HEK293 (cell line): ENCODE data around the gene KIF7.

Source experiments
- MZF1 ChIP-seq: fragments of 450-650 bp; formaldehyde crosslinking; IDR thresholded peaks from 2 replicates; pipeline ENCODE4 v1.5.1; 2017; ENCODE audit warnings: missing biosample characterization, missing genetic modification characterization, borderline replicate concordance
- REPIN1 ChIP-seq: fragments of 450-650 bp; formaldehyde crosslinking; IDR thresholded peaks from 2 replicates; pipeline ENCODE4 v1.5.1; 2017; ENCODE audit warnings: missing biosample characterization, missing genetic modification characterization, low read depth
- YY2 ChIP-seq: fragments of 450-650 bp; formaldehyde crosslinking; IDR thresholded peaks from 2 replicates; pipeline ENCODE4 v1.5.1; 2016; ENCODE audit warnings: missing biosample characterization, missing genetic modification characterization
- ZIC2 ChIP-seq: fragments of 450-650 bp; formaldehyde crosslinking; IDR thresholded peaks from 2 replicates; pipeline ENCODE4 v1.5.1; 2016; ENCODE audit warnings: missing biosample characterization, missing genetic modification characterization
- ZNF10 ChIP-seq: fragments of 450-650 bp; formaldehyde crosslinking; IDR thresholded peaks from 2 replicates; pipeline ENCODE4 v1.5.1; 2017; ENCODE audit warnings: missing biosample characterization, missing genetic modification characterization
- ZNF146 ChIP-seq: fragments of 450-650 bp; formaldehyde crosslinking; IDR thresholded peaks from 2 replicates; pipeline ENCODE4 v1.5.1; 2016; ENCODE audit warnings: missing biosample characterization, missing genetic modification characterization
- ZNF239 ChIP-seq: fragments of 450-650 bp; formaldehyde crosslinking; IDR thresholded peaks from 2 replicates; pipeline ENCODE4 v1.5.1; 2016; ENCODE audit warnings: missing biosample characterization, missing genetic modification characterization
- ZNF248 ChIP-seq: fragments of 450-650 bp; formaldehyde crosslinking; IDR thresholded peaks from 2 replicates; pipeline ENCODE4 v1.5.1; 2017; ENCODE audit warnings: missing biosample characterization, missing genetic modification characterization
- ZNF274 ChIP-seq, 2 experiments: fragments of 200-500 bp in 1 of 2; fragments of 450-650 bp in 1 of 2; sonication (Bioruptor generic) in 1 of 2; formaldehyde crosslinking in 1 of 2; IDR thresholded peaks; 2 replicates each; pipeline versions ENCODE4 v1.5.1 to v1.6.1; 2014 to 2016; ENCODE audit warnings: borderline replicate concordance in 1 of 2, inconsistent platforms in 1 of 2, low read length in 1 of 2, missing biosample characterization in 1 of 2, missing genetic modification characterization in 1 of 2
- ZNF302 ChIP-seq: fragments of 450-650 bp; formaldehyde crosslinking; IDR thresholded peaks from 2 replicates; pipeline ENCODE4 v1.5.1; 2016; ENCODE audit warnings: missing biosample characterization, missing genetic modification characterization, low read depth
- ZNF324 ChIP-seq: fragments of 450-650 bp; formaldehyde crosslinking; IDR thresholded peaks from 2 replicates; pipeline ENCODE4 v1.5.1; 2016; ENCODE audit warnings: missing biosample characterization, missing genetic modification characterization
- ZNF366 ChIP-seq: fragments of 450-650 bp; formaldehyde crosslinking; conservative IDR thresholded peaks from 2 replicates; pipeline ENCODE4 v1.5.1; 2016; ENCODE audit warnings: missing biosample characterization, missing genetic modification characterization
- ZNF404 ChIP-seq: fragments of 450-650 bp; formaldehyde crosslinking; IDR thresholded peaks from 2 replicates; pipeline ENCODE4 v1.5.1; 2017; ENCODE audit warnings: missing biosample characterization, missing genetic modification characterization
- ZNF423 ChIP-seq: fragments of 450-650 bp; formaldehyde crosslinking; IDR thresholded peaks from 2 replicates; pipeline ENCODE4 v1.5.1; 2016; ENCODE audit warnings: missing biosample characterization, missing genetic modification characterization
- ZNF426 ChIP-seq: fragments of 450-650 bp; formaldehyde crosslinking; IDR thresholded peaks from 2 replicates; pipeline ENCODE4 v1.5.1; 2017; ENCODE audit warnings: missing biosample characterization, missing genetic modification characterization, mild to moderate bottlenecking, inconsistent platforms, moderate library complexity
- ZNF596 ChIP-seq: fragments of 450-650 bp; IDR thresholded peaks from 2 replicates; pipeline ENCODE4 v1.5.0; 2018; ENCODE audit warnings: missing biosample characterization, mild to moderate bottlenecking, missing genetic modification characterization, moderate library complexity
- ZNF624 ChIP-seq: fragments of 450-650 bp; formaldehyde crosslinking; IDR thresholded peaks from 2 replicates; pipeline ENCODE4 v1.5.1; 2017; ENCODE audit warnings: missing biosample characterization, missing genetic modification characterization
- ZNF701 ChIP-seq: fragments of 450-650 bp; formaldehyde crosslinking; IDR thresholded peaks from 2 replicates; pipeline ENCODE4 v1.5.1; 2016; ENCODE audit warnings: missing biosample characterization, missing genetic modification characterization
- ZNF768 ChIP-seq: fragments of 450-650 bp; formaldehyde crosslinking; IDR thresholded peaks from 2 replicates; pipeline ENCODE4 v1.5.1; 2018; ENCODE audit warnings: missing biosample characterization, mild to moderate bottlenecking, missing genetic modification characterization
- ZNF791 ChIP-seq: fragments of 450-650 bp; formaldehyde crosslinking; IDR thresholded peaks from 2 replicates; pipeline ENCODE4 v1.5.1; 2016; ENCODE audit warnings: missing biosample characterization, missing genetic modification characterization
- ZNF830 ChIP-seq: fragments of 450-650 bp; IDR thresholded peaks from 2 replicates; pipeline ENCODE4 v1.5.0; 2018; ENCODE audit warnings: missing biosample characterization, missing genetic modification characterization, low read depth, mild to moderate bottlenecking, moderate library complexity
- TF ChIP-seq, protein P1 (sequence below): fragments of 450-650 bp; formaldehyde crosslinking; IDR thresholded peaks from 2 replicates; pipeline ENCODE4 v1.5.1; 2016; ENCODE audit warnings: missing biosample characterization, missing genetic modification characterization, low read depth
- TF ChIP-seq, protein P2 (sequence below): fragments of 450-650 bp; formaldehyde crosslinking; IDR thresholded peaks from 2 replicates; pipeline ENCODE4 v1.5.1; 2016; ENCODE audit warnings: missing biosample characterization, missing genetic modification characterization
- TF ChIP-seq, protein P3 (sequence below): fragments of 450-650 bp; IDR thresholded peaks from 2 replicates; pipeline ENCODE4 v1.5.1; 2018; ENCODE audit warnings: missing biosample characterization, mild to moderate bottlenecking, missing genetic modification characterization
- TF ChIP-seq, protein P4 (sequence below): fragments of 450-650 bp; formaldehyde crosslinking; IDR thresholded peaks from 2 replicates; pipeline ENCODE4 v1.5.1; 2016; ENCODE audit warnings: missing biosample characterization, missing genetic modification characterization
- TF ChIP-seq, protein P5 (sequence below): fragments of 450-650 bp; formaldehyde crosslinking; IDR thresholded peaks from 2 replicates; pipeline ENCODE4 v1.5.1; 2016; ENCODE audit warnings: missing biosample characterization, missing genetic modification characterization

The KIF7 gene

DNA sequence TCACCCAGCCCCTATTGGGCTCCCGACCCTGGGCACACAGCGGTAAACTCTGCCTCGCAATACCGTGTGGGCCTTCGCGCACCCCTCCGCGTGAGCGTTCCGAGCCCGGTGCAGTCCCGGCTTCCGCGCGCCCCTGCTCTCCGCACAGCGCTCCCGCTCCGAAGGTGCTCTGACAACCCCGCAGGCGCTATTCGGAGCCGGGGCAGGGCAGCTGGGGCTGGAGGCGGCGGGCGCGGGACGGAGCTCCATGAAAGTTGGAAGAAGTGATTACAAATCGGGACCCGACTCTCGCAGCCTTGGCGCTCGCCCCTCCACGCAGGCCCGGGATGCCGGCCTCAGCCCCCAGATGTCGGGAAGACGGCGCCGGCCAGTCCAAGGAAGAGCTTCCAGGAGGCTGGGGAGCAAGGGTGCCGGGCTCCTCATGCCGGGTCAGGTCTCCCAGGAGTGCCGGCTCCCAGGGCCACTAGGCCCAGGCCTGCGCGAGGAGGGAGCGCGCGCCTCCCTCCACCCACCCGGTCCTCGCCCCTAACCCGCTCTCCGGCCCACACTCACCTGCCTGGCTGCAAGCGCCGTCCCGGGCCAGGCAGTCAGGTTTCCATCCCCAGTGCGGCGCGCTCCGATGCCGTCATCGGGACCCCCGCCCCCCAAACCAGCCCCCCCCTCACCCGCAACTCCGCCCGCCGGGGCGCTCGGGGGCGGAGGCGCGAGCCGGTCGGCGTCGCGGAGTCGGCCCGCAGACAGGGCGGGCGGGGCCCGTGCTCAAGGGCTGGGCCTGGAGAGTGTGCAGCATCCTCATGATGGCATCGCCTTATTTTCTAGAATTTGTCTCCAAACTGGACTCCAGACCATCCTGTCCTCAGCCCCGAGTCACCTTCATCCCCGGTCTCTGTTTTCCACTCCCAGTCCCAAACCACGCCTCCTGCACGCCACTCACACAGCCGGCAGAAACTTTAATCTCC is at the start of gene KIF7 (continued):
- TF ChIP-seq ZNF366 (tag by site-specific recombination): no peak
- no peak; the same call in 1 of the 2 replicates for TF ChIP-seq ZNF146 (tag by site-specific recombination)
- no peak for TF ChIP-seq ZNF248
- no peak for TF ChIP-seq ZNF10 (tag by site-specific recombination)
- no peak for TF ChIP-seq REPIN1
- TF ChIP-seq, protein P1, sequence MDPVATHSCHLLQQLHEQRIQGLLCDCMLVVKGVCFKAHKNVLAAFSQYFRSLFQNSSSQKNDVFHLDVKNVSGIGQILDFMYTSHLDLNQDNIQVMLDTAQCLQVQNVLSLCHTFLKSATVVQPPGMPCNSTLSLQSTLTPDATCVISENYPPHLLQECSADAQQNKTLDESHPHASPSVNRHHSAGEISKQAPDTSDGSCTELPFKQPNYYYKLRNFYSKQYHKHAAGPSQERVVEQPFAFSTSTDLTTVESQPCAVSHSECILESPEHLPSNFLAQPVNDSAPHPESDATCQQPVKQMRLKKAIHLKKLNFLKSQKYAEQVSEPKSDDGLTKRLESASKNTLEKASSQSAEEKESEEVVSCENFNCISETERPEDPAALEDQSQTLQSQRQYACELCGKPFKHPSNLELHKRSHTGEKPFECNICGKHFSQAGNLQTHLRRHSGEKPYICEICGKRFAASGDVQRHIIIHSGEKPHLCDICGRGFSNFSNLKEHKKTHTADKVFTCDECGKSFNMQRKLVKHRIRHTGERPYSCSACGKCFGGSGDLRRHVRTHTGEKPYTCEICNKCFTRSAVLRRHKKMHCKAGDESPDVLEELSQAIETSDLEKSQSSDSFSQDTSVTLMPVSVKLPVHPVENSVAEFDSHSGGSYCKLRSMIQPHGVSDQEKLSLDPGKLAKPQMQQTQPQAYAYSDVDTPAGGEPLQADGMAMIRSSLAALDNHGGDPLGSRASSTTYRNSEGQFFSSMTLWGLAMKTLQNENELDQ (tag by site-specific recombination): no peak
- TF ChIP-seq ZNF701 (tag by site-specific recombination): no peak
- TF ChIP-seq, protein P2, sequence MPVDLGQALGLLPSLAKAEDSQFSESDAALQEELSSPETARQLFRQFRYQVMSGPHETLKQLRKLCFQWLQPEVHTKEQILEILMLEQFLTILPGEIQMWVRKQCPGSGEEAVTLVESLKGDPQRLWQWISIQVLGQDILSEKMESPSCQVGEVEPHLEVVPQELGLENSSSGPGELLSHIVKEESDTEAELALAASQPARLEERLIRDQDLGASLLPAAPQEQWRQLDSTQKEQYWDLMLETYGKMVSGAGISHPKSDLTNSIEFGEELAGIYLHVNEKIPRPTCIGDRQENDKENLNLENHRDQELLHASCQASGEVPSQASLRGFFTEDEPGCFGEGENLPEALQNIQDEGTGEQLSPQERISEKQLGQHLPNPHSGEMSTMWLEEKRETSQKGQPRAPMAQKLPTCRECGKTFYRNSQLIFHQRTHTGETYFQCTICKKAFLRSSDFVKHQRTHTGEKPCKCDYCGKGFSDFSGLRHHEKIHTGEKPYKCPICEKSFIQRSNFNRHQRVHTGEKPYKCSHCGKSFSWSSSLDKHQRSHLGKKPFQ (tag by site-specific recombination): no peak
- no peak for TF ChIP-seq ZNF768 (tag by site-specific recombination)
- TF ChIP-seq, protein P3, sequence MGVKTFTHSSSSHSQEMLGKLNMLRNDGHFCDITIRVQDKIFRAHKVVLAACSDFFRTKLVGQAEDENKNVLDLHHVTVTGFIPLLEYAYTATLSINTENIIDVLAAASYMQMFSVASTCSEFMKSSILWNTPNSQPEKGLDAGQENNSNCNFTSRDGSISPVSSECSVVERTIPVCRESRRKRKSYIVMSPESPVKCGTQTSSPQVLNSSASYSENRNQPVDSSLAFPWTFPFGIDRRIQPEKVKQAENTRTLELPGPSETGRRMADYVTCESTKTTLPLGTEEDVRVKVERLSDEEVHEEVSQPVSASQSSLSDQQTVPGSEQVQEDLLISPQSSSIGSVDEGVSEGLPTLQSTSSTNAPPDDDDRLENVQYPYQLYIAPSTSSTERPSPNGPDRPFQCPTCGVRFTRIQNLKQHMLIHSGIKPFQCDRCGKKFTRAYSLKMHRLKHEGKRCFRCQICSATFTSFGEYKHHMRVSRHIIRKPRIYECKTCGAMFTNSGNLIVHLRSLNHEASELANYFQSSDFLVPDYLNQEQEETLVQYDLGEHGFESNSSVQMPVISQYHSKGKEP (tag by site-specific recombination): no peak
- no peak for TF ChIP-seq ZNF274 (IDR thresholded peaks at IDR 0.05; ENCODE audit: low read length)
- TF ChIP-seq ZNF274 (tag by site-specific recombination; IDR thresholded peaks at IDR 0.05; ENCODE audit: borderline replicate concordance): no peak
- no peak for TF ChIP-seq ZNF239 (tag by site-specific recombination)
- TF ChIP-seq, protein P4, sequence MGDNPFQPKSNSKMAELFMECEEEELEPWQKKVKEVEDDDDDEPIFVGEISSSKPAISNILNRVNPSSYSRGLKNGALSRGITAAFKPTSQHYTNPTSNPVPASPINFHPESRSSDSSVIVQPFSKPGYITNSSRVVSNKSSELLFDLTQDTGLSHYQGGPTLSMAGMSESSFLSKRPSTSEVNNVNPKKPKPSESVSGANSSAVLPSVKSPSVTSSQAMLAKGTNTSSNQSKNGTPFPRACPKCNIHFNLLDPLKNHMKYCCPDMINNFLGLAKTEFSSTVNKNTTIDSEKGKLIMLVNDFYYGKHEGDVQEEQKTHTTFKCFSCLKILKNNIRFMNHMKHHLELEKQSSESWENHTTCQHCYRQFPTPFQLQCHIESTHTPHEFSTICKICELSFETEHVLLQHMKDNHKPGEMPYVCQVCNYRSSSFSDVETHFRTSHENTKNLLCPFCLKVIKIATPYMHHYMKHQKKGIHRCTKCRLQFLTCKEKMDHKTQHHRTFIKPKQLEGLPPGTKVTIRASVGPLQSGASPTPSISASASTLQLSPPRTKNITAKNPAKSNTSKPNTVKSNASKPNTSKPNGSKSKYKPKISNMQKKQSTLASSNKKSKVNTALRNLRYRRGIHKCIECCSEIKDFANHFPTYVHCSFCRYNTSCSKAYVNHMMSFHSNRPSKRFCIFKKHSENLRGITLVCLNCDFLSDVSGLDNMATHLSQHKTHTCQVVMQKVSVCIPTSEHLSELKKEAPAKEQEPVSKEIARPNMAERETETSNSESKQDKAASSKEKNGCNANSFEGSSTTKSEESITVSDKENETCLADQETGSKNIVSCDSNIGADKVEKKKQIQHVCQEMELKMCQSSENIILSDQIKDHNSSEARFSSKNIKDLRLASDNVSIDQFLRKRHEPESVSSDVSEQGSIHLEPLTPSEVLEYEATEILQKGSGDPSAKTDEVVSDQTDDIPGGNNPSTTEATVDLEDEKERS: no peak
- no peak for TF ChIP-seq MZF1 (tag by site-specific recombination)
- peak; percentile 70; the same call in 1 of the 2 replicates for TF ChIP-seq ZNF324 (tag by site-specific recombination)
- TF ChIP-seq ZNF624 (tag by site-specific recombination): no peak
- TF ChIP-seq ZNF426 (tag by site-specific recombination): no peak
- no peak for TF ChIP-seq ZNF596 (tag by site-specific recombination)
- TF ChIP-seq, protein P5, sequence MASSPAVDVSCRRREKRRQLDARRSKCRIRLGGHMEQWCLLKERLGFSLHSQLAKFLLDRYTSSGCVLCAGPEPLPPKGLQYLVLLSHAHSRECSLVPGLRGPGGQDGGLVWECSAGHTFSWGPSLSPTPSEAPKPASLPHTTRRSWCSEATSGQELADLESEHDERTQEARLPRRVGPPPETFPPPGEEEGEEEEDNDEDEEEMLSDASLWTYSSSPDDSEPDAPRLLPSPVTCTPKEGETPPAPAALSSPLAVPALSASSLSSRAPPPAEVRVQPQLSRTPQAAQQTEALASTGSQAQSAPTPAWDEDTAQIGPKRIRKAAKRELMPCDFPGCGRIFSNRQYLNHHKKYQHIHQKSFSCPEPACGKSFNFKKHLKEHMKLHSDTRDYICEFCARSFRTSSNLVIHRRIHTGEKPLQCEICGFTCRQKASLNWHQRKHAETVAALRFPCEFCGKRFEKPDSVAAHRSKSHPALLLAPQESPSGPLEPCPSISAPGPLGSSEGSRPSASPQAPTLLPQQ (tag by site-specific recombination): peak; percentile 70; the same call in 1 of the 2 replicates
- no peak for TF ChIP-seq ZNF404 (tag by site-specific recombination)
- no peak for TF ChIP-seq ZIC2 (tag by site-specific recombination)
- TF ChIP-seq ZNF830 (tag by site-specific recombination): no peak
- TF ChIP-seq YY2 (tag by site-specific recombination): no peak
- no peak for TF ChIP-seq ZNF791 (tag by site-specific recombination)
- TF ChIP-seq ZNF423 (tag by site-specific recombination): no peak
- TF ChIP-seq ZNF302 (tag by site-specific recombination): no peak
